ENCODE results near the gene MTHFD1L. TPM values are rescaled to one million over a fixed set of nuclear protein-coding genes. Genes with fewer than 3 reads are reported as not detected.
"Not testable (repeated sequence)": the region's sequence is repeated elsewhere in the genome, so short reads cannot be mapped to it uniquely, and the experiment has no call there.

The MTHFD1L gene
- total and polyA plus RNA-seq, 8 donors = 1.8 to 16.3 (median 8.8) TPM

- no peak overlapping the region for H3K4me3 ChIP-seq
- no peaks in the 10 kb centered on the region for H3K9me3 ChIP-seq
- H3K36me3 ChIP-seq = peaks cover 0 to 5% (median 1%) of the 10 kb centered on the region in 4 donors
- intact Hi-C loops (cut with DNase I; ENCODE audit: low total_unique reads) = no loop called here
- TF ChIP-seq EP300 (IDR thresholded peaks at IDR 0.05) (no peak), POLR2A (IDR thresholded peaks at IDR 0.05) (no peak), POLR2AphosphoS5 (IDR thresholded peaks at IDR 0.05) (no peak)
- TF ChIP-seq, protein P1, sequence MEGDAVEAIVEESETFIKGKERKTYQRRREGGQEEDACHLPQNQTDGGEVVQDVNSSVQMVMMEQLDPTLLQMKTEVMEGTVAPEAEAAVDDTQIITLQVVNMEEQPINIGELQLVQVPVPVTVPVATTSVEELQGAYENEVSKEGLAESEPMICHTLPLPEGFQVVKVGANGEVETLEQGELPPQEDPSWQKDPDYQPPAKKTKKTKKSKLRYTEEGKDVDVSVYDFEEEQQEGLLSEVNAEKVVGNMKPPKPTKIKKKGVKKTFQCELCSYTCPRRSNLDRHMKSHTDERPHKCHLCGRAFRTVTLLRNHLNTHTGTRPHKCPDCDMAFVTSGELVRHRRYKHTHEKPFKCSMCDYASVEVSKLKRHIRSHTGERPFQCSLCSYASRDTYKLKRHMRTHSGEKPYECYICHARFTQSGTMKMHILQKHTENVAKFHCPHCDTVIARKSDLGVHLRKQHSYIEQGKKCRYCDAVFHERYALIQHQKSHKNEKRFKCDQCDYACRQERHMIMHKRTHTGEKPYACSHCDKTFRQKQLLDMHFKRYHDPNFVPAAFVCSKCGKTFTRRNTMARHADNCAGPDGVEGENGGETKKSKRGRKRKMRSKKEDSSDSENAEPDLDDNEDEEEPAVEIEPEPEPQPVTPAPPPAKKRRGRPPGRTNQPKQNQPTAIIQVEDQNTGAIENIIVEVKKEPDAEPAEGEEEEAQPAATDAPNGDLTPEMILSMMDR (IDR thresholded peaks at IDR 0.05) = no peak
- DNase-seq = no peak
- peak overlapping the region in 2 of 5 donors; percentile 56 to 73 for H3K27ac ChIP-seq
- 96 to 98% (median 96%) methylated on average over 9 to 10 of the region's 10 CpGs for WGBS, 5 donors
- no peaks in the 10 kb centered on the region for H3K27me3 ChIP-seq
- H3K4me1 ChIP-seq = peaks cover 0 to 6% (median 0%) of the 10 kb centered on the region in 4 donors
Observed at GRCh38 chr6:151034825-151035781, 169.6 kb downstream of the MTHFD1L start.

DNA sequence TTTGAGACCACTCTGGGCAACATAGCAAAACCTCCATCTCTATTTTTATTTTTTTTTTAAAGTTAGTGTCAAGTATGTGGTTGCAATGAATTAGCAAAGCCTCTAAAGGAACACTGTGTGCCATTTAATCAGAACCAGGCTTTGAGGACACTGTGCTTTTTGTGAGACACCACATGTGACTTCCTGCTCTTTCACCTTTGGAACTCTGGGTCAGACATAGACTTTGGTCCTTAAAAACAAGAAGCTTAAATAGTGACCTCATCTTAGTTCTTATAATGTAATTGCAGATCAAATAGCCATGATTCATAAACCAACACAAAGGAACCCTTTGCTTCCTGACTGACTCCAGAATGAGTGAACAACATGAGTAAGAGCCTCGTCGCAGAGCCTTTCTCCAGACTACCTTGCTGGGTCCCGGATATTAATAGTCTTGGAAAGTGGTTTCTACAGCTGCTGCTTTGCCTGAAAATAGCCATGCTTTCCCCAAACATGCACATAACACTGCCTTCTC is 170.8 kb downstream of the MTHFD1L start:
- H3K9me3 ChIP-seq; H3K36me3 ChIP-seq; H3K4me1 ChIP-seq; H3K27me3 ChIP-seq; H3K4me3 ChIP-seq; intact Hi-C loops (cut with DNase I; ENCODE audit: low total_unique reads): not testable (repeated sequence)
- 43 to 56% (median 50%) methylated on average over 3 of the region's 3 CpGs for WGBS, 5 donors
- peak in 2 of 3 donors; percentile 37 to 66 for TF ChIP-seq POLR2AphosphoS5 (IDR thresholded peaks at IDR 0.05)
- H3K27ac ChIP-seq = peak overlapping the region in 4 of 5 donors; percentile 49 to 73 (median 58)
- DNase-seq = peak in 1 of 2 donors; percentile 76

DNA sequence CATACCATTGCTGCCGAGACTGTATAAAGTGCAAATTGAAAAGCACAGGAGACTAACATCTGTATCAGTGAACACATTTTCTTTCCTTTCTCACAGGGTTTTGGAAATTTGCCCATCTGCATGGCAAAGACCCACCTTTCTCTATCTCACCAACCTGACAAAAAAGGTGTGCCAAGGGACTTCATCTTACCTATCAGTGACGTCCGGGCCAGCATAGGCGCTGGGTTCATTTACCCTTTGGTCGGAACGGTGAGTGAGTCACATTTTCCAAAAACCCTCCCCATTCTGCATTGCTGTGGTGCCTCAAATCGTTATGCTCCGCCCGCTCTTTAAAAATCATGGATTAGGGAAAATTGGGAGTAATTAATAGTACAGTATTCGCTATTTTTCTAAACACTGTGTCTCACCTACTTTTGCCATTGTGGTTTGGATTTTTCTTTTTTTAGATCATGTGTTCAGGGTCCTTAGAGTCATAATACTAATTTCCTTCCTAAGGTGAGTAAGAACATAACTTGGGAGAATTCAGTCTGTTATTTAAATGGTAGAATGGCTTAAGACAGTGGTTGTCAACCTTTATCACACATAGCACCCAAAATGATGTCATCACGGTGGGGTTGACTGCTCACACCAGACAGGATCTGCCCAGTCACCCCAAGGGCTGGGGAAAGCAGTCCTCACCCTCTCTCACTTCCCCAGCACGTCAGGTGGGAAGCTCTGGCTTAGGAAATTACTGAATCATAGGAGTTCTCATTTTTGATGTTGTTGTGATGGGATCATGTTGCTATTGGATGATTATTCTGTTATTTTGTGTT is 171.6 kb downstream of the MTHFD1L start:
- H3K27me3 ChIP-seq = no peaks in the 10 kb centered on the region
- no peaks in the 10 kb centered on the region for H3K9me3 ChIP-seq
- intact Hi-C loops (cut with DNase I; ENCODE audit: low total_unique reads) = no loop called here
- no peak overlapping the region for H3K4me3 ChIP-seq
- peaks cover 0 to 13% (median 3%) of the 10 kb centered on the region in 4 donors for H3K4me1 ChIP-seq
- no peak for DNase-seq
- WGBS, 5 donors = 78 to 89% (median 84%) methylated on average over 12 of the region's 12 CpGs
- no peak for TF ChIP-seq EP300 (IDR thresholded peaks at IDR 0.05)
- TF ChIP-seq POLR2A (IDR thresholded peaks at IDR 0.05) = no peak
- no peak for TF ChIP-seq POLR2AphosphoS5 (IDR thresholded peaks at IDR 0.05)
- TF ChIP-seq, protein P1 (IDR thresholded peaks at IDR 0.05) = no peak
- peak overlapping the region in 4 of 5 donors; percentile 38 to 73 (median 52) for H3K27ac ChIP-seq
- H3K36me3 ChIP-seq = peaks cover 0 to 5% (median 1%) of the 10 kb centered on the region in 4 donors

- DNase-seq = no peak
- Histone ChIP-seq H3K4me1 (peaks cover 0 to 13% (median 3%) of the 10 kb centered on the region in 4 donors), H3K27me3 (no peaks in the 10 kb centered on the region), H3K9me3 (no peaks in the 10 kb centered on the region), H3K36me3 (peaks cover 0 to 5% (median 1%) of the 10 kb centered on the region in 4 donors), H3K4me3 (no peak overlapping the region), H3K27ac (peak overlapping the region in 1 of 5 donors; percentile 82)
- intact Hi-C loops (cut with DNase I; ENCODE audit: low total_unique reads) = no loop called here
- no peak for TF ChIP-seq EP300 (IDR thresholded peaks at IDR 0.05)
- TF ChIP-seq POLR2AphosphoS5 (IDR thresholded peaks at IDR 0.05) = no peak
- no peak for TF ChIP-seq POLR2A (IDR thresholded peaks at IDR 0.05)
- TF ChIP-seq, protein P1 (IDR thresholded peaks at IDR 0.05) = no peak
- 84 to 94% (median 92%) methylated on average over 7 of the region's 7 CpGs for WGBS, 5 donors
Observed at GRCh38 chr6:151038616-151039015, 173.1 kb downstream of the MTHFD1L start.

Data from stomach (tissue), 9 donors.